ENCODE results near the gene AKAIN1.

The AKAIN1 gene

DNA sequence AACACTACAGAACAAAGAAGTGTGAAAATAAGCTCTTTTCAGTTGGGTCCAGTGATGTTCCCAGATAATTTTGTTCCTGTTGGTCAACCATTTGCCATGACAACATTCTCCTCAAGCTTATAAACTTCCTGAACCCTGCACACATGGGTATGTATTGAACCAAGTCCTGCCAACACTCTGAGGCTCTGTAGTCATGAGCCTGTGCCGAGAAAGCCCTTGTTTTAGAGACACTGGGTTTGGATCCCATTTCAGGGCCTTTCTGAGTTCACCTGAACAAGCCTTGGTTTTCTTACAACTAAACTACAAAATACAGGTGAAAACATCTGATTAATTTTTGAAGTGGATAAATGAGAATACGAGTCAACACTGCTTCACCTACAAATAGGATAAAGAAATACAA is 38.5 kb downstream of the AKAIN1 start:
- DNase-seq, result no peak

GRCh38 chr18:5158172-5158571 is 38.9 kb downstream of the AKAIN1 start:
- no peak for DNase-seq

DNA sequence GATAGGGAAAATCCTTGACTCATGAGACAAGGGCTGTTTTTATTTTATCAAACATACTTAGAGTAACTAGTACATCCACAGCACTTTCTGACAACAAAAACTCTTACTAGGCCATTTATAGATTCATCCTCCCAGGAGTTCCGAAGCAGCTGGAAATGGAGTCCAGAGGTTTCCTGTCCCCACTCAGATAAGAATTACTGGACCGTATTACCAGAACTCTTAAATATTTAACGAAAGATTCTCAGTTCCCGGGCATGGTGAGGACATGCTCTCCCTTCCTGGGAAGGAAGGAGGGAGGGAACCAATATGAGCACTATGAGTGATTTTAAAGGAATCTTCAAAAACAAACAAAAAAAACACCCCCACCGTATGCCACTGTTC is 41.2 kb downstream of the AKAIN1 start:
- no peak for DNase-seq

DNA sequence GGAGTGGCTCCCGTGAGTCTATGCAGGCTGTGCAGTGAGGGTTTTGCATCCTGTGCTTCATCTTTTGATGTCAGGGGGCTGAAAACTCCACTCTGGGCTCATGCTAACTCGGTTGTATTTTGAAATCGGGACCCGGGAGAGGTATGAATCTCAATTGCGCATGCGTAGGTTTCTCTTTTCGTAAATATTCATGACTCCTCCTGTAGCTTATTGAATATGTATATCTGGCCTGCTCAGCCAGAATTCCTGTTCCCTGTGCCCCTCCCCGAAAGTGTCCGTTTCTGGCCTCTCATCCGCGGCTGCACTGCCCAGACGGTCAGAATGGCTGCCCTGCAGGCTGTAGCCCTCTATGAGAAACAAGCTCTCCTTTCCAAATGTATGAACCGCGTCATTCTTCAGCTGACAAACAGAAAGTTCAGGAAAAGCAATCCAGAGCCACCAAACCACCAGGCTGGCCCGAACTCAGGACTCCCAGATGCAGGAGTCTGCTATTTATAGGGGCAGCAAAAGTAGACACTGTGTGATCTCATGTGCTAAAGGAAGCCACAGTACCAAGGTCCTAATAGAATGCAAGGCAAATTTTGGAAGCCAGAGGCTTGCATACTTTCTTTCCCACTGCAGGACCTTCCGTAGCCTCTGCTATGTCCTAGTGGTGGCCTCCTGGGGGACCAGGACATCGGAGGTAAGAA is 41.7 kb downstream of the AKAIN1 start:
- no peak for DNase-seq

GRCh38 chr18:5152343-5153020 is 44.6 kb downstream of the AKAIN1 start:
- DNase-seq, result no peak

- DNase-seq, result no peak
These were observed 46.2 kb downstream of the AKAIN1 start for GRCh38 chr18:5150894-5151293.

DNA sequence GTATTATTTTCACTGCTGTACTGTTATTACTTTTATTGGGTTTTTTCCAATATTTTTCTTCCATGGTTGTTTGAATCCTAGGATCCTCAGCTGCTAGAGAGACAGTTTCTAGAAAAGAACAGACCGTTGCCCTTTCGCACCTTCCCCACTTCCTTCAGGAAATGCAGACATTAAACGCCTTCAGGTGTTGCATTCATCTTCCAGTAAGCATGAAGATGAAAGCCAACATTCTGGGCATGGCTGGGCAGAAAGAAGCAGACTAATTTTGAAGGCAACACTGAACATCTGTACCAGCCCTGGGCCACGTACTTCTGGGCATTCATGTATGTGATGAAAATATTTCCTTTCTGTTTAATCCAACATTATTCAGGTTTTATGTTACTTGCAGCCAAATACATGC is 51.0 kb downstream of the AKAIN1 start:
- DNase-seq, result no peak

GRCh38 chr18:5145168-5145825 is 51.8 kb downstream of the AKAIN1 start:
- DNase-seq, result no peak

DNA sequence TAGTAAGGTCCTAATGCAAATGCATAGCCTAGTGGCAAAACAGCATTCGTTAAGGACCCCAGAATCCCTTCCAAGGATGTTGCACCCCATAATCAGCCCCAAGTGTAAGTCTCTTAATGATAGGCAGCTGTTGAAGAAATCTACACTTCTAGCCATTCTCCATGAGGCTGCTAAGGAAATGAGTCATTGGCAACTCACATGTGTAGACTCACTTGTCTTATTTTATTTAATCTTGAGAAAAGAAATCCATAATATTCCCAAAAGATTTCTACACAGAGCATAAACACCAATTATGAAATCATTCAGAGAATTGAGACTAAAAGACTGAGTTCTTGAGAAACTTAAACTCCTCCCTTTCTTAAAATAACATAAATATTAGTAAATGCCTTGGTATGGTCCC is 52.4 kb downstream of the AKAIN1 start:
- DNase-seq, result no peak

GRCh38 chr18:5142859-5143258 is 54.2 kb downstream of the AKAIN1 start:
- no peak for DNase-seq

DNA sequence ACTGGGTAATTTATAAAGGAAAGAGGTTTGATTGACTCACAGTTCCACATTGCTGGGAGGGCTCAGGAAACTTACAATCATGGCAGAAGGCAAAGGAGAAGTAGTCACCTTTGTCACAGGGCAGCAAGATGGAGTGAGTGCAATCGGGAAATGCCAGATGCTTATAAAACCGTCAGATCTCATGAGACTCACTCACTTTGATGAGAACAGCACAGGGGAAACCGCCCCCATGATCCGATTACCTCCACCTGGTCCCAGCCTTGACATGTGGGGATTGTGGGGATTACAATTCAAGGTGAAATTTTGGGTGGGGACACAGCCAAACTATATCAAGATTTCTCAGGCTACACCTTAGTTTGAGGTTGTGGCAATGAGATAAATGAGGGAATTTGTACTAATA is 54.9 kb downstream of the AKAIN1 start:
- DNase-seq, result no peak

GRCh38 chr18:5137261-5137660 is 59.8 kb downstream of the AKAIN1 start:
- no peak for DNase-seq

DNA sequence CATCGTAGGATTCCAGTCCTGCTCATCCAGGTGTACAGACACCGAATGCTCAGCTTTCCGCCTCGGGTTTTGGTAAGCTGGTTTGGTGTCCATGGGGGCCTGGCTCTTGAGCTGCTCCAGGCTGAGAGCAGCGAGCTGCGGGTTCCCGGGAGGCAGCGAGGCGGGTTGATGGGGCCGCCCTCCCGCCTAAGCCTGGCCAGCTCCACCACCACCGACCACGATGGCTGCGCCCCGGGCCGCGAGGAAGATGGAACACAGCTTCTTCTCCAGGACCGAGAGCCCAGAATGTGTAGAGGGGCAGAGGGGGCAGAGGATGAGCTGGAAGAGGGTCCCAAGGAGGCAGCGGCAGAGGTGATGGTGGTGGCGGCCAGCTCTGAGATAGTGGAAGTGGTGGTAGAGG is 64.1 kb downstream of the AKAIN1 start:
- no peak for DNase-seq

- no peak for DNase-seq
These were observed 74.8 kb downstream of the AKAIN1 start for GRCh38 chr18:5122272-5122671.

DNA sequence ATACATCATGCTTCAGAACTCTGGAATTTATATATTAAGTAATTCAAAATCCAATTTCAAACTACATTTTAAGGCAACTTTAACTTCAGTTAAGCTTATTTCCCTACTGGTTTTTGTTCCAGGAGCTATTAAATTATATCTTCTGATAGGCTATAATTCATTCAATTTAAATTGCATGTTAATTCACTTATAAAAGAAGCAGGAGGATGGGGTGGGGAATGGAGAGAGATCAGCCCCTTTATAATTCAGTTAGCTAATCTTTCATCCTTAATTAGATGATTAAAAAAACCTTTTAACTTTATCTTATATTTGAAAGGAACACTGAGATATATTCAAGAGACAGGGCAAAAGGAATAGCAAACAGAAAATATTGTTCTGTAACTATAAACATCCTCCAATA is 86.8 kb downstream of the AKAIN1 start:
- no peak for DNase-seq

GRCh38 chr18:5107988-5108387 is 89.1 kb downstream of the AKAIN1 start:
- no peak for DNase-seq

DNA sequence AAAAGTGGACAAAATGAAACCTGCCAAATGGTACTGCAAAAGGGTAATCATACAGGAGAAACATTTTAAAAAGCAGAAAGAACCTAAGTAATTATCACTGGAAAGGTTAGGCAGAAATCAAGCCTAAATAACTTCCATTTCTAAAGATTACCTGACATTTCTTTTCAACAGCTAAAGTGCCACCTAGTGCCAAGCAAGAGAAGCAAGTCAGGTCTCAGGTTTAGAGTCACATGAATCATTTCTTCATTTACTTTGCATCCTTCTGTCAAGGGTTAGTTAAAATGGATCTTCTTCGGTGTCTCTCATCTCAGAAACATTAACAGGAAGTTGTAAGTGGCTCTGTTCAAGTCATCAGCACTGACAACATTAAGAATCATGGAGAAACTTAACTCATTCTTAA is 90.3 kb downstream of the AKAIN1 start:
- DNase-seq, result no peak

- no peak for DNase-seq
These were observed 92.8 kb downstream of the AKAIN1 start for GRCh38 chr18:5104246-5104645.

GRCh38 chr18:5103693-5104092 is 93.4 kb downstream of the AKAIN1 start:
- DNase-seq, result no peak

DNA sequence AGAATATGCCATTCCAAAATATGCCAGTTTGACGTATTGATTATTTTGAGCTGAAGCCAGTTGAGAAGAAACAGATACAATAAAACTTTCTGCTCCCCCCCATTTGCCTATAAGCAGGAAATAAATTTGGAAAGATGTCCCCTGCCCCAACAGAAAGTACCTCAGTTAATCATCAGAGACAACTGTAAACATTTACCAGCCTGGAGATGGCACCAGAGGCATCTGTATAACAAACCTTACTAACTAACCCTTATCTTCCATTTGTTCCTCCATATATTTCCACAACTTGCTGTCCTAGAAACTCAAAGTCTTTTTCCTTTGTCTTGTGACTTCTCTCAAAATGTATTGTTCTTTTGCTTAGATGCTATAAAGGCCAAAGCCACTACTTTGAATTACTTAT is 93.8 kb downstream of the AKAIN1 start:
- DNase-seq, result no peak

- no peak for DNase-seq
These were observed 99.8 kb downstream of the AKAIN1 start for GRCh38 chr18:5097116-5097703.

GRCh38 chr18:5095239-5095638 is 101.8 kb downstream of the AKAIN1 start:
- peak; percentile 42 for DNase-seq

DNA sequence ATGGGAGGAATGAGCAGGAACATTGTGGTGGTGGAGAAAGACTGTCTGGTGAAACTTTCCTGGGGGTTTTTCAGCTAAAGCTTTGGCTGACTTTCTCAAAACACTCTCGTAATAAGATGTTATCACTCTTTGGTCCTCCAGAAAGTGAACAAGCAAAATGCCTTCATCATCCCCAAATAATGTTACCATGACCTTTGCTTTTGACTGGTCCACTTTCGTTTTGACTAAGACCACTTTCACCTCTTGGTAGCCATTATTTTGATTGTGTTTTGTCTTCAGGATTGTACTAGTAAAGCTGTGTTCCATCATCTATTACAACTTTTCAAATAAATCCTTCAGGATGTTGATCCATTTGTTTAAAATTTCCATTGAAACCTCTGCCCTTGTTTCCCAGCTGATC is 103.2 kb downstream of the AKAIN1 start:
- DNase-seq, result no peak
